ENCODE data around the gene COG2.

DNA sequence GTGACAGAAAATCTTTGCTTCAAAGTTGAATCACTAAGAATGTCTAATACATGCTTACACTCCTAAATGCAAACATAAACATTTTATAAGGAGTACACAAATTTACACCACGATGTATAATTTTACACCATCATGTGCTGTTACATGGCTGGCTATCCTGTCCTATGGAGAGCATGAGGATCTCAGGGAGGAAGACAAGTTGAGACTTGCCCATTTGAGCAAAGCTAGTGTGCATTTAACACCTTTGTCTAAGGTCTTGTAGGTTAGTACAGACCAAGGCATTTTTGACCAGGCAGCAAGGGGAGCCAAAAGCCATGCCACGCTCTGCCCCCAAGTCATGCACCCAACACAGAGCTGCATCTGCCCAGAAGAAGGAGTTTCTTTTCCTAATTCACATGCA is 14.5 kb upstream of the COG2 start:
- TF ChIP-seq, protein P1, sequence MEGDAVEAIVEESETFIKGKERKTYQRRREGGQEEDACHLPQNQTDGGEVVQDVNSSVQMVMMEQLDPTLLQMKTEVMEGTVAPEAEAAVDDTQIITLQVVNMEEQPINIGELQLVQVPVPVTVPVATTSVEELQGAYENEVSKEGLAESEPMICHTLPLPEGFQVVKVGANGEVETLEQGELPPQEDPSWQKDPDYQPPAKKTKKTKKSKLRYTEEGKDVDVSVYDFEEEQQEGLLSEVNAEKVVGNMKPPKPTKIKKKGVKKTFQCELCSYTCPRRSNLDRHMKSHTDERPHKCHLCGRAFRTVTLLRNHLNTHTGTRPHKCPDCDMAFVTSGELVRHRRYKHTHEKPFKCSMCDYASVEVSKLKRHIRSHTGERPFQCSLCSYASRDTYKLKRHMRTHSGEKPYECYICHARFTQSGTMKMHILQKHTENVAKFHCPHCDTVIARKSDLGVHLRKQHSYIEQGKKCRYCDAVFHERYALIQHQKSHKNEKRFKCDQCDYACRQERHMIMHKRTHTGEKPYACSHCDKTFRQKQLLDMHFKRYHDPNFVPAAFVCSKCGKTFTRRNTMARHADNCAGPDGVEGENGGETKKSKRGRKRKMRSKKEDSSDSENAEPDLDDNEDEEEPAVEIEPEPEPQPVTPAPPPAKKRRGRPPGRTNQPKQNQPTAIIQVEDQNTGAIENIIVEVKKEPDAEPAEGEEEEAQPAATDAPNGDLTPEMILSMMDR (IDR thresholded peaks at IDR 0.05; ENCODE audit: insufficient read depth, low read depth, low read length) = no peak
- TF ChIP-seq EZH2 (IDR thresholded peaks at IDR 0.05; ENCODE audit: insufficient read depth, low read length) = no peak

Data from astrocyte (in vitro differentiated cells and primary cell).